ELF-1 (cell line): ENCODE results near the gene MRPL42.
"Not testable (repeated sequence)": the region's sequence is repeated elsewhere in the genome, so short reads cannot be mapped to it uniquely, and the experiment has no call there.

Experiments used
- DNase-seq: peaks from one replicate; pipeline ENCODE4 v3.0.0-alpha.2; 2016; ENCODE audit warnings: low read depth, low spot score

The MRPL42 gene

GRCh38 chr12:93443576-93443975 is 23.7 kb upstream of the MRPL42 start:
- no peak for DNase-seq

- DNase-seq, result no peak
These were observed 19.6 kb upstream of the MRPL42 start for GRCh38 chr12:93447555-93448290.

GRCh38 chr12:93448796-93449195 is 18.5 kb upstream of the MRPL42 start:
- no peak for DNase-seq

- no peak for DNase-seq
These were observed 18.0 kb upstream of the MRPL42 start for GRCh38 chr12:93449277-93449676.

GRCh38 chr12:93451423-93452158 is 15.7 kb upstream of the MRPL42 start:
- no peak for DNase-seq

- DNase-seq, result peak; percentile 18
These were observed 13.7 kb upstream of the MRPL42 start for GRCh38 chr12:93453633-93454032.

GRCh38 chr12:93456077-93456476 is 11.2 kb upstream of the MRPL42 start:
- DNase-seq, result no peak

DNA sequence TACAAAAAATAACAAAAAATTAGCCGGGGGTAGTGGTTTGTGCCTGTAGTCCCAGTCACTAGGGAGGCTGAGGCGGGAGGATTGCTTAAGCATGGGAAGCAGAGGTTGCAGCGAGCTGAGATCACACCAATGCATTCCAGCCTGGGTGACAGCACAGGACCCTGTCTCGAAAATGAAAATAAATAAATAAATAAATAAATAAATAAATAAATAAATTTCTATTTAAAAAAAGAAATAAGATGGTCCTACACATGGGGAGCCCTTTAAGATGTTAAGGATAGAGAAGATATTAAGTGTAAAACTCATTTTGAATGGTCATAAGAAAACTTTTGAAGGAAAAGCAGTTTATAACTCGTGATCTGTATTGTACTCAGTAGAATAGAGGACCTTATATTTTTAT is 8.2 kb upstream of the MRPL42 start:
- DNase-seq, result no peak

DNA sequence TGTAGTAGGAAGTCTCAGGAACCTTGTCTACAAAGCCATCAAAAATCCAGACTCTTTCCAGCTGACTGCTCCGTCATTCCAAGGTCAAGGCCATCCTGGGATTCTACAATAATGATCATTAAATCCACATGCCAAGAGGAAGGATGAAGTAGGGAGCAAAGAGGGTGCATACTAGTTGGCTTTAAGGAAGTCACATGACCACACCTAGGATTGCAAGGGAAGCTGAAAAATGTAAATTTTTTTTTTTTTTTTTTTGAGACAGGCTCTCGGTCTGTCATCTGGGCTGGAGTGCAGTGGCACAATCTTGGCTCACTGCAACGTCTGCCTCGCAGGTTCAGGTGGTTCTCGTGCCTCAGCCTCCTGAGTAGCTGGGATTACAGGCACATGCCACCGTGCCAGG is 7.3 kb upstream of the MRPL42 start:
- no peak for DNase-seq

GRCh38 chr12:93460902-93461301 is 6.4 kb upstream of the MRPL42 start:
- no peak for DNase-seq

GRCh38 chr12:93461503-93461902 is 5.8 kb upstream of the MRPL42 start:
- DNase-seq, result no peak

DNA sequence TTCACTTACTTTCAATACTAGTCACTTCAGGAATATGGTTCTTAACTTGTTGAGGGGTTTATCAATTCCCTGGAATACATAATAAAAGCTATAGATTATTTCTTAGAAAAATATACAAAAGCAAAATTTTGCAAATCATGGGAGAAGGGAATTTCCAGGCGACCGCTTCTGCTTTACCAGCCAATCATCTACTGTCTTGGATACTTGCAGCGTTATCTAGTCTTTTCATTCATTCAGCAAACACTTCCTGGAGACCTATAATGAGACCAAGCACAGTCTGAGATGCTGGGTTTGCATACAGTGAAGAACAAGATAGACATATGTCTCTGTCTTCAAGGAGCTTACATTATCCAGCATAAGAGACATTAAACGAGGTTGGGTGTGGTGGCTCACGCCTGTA is 1.5 kb upstream of the MRPL42 start:
- DNase-seq, result no peak

DNA sequence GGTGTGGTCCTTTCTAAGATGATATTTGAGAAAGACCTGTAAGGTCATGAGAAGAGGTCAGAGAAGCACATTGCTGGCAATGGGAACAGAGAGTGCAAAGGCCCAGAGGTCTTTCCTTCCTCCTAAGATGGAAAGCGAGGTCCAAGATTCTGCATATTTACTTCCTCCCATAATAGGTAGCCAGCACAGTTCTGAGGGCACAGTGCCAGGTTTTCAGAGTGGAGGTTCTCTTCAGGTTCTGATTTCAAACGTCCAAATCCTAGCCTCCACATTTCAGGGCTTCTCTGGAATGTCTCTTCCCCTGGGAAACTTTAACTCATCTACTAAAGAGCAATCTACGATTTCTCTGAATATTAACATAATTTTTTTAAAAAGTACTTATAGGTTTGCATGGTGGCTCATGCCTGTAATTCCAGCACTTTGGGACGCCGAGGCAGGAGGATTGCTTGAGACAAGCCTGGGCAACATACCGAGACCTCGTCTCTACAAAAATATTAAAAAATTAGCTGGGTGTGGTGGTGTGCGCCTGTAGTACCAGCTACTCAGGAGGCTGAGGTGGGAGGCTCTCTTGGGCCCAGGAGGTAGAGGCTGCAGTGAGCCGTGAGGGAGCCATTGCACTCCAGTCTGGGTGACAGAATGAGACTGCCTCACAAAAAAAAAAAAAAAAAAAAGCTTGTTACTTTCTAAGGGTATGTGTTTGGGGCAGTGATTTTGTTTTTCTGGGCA is 526 bp upstream of the MRPL42 start:
- DNase-seq, result no peak

- DNase-seq, result no peak
These were observed 676 bp downstream of the MRPL42 start for GRCh38 chr12:93468008-93468371.

- no peak for DNase-seq
These were observed 2.1 kb downstream of the MRPL42 start for GRCh38 chr12:93469386-93469785.

DNA sequence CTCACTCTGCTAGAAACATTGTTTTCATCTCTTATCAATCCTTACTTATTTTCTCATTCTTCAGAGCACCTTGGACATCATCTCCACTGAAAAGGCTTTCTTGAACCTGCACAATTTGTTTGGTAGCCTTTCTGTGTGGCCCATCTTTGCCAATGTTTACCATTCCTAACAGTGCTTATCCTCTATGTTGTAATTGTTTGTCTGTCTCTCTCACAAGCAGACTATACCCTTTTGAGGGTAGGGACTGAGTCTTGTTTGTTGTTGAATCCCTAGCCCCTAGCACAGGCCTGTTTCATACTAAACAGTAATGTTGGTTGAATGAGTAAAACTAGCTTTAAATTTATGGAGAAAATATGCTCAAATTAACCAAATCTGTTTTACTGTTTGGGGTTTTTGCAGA is 9.2 kb downstream of the MRPL42 start:
- DNase-seq, result no peak

DNA sequence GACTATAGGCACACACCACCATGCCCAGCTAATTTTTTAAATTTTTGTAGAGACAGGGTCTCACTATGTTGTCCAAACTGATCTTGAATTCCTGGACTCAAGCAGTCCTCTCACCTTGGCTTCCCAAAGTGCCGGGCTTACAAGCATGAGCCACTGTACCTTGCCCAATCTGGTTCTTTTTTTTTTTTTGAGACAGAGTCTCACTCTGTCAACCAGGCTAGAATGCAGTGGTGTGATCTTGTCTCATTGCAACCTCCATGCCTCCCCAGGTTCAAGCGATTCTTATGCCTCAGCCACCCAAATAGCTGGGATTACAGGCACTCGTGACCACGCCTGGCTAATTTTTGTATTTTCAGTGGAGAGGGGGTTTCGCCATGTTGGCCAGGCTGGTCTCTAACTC is 15.4 kb downstream of the MRPL42 start:
- no peak for DNase-seq

DNA sequence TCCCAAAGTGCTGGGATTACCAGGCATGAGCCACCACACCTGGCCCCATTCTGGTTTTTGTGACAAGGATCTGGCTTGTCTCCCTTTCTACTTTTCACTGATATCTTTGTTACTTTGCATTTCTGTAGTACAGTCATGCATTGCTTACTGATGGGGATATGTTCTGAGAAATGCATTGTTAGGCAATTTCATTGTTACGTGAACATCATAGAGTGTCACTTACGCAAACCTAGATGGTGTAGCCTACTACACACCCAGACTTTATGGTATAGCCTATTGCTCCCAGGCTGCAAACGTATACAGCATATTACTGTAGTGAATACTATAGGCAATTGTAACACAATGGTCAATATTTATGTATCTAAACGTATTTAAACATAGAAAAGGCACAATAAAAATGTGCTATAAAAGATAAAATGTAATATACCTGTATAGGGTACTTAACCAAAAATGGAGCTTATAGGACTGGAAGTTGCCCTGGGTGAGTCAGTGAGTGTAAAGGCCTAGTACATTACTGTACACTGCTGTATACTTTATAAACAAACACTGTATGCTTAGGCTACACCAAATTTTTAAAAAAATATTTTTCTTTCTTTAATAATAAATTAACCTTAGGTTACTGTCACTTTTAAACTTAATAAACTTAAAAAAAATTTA is 16.0 kb downstream of the MRPL42 start:
- no peak for DNase-seq

DNA sequence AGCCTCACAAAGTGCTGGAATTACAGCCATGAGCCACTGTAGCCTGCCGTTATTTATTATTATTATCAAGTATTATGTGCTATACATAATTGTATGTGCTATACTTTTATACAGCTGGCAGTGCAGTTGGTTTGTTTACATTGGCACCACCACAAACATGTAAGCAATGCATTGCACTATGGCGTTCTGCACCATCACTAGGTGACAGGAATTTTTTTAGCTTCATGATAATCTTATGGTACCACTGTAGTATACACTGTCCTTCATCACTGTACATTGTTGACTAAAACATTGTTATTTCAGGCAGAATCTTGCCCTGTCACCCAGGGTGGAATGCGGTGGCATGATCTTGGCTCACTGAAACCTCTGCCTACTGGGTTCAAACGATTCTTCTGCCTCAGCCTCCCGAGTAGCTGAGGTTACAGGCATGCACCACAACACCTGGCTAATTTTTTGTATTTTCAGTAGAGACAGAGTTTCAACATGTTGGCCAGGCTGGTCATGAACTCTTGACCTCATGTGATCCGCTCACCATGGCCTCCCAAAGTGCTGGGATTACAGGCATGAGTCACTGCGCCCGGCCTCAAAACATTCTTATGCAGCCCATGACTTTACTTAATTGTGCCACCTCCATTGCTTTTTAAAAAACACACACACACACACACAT is 17.1 kb downstream of the MRPL42 start:
- DNase-seq, result no peak

DNA sequence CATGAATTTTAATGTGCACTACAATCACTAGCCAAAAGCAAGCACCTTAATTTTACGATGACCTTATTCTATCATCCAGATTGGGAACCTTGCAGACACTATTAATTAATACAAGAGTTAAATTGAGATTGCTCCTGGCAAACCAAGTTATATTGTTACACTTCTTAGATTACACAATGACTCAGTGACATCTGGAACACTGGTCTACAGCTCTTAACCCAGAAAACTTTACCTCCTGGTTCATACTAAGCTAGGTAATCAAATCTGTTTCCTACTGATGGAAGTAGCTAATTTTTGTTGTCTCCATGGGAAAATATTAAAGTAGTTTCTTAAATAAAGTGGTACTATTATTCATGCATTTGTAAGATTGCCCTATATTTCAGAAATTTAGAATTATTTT is 25.5 kb downstream of the MRPL42 start:
- not testable (repeated sequence) for DNase-seq

DNA sequence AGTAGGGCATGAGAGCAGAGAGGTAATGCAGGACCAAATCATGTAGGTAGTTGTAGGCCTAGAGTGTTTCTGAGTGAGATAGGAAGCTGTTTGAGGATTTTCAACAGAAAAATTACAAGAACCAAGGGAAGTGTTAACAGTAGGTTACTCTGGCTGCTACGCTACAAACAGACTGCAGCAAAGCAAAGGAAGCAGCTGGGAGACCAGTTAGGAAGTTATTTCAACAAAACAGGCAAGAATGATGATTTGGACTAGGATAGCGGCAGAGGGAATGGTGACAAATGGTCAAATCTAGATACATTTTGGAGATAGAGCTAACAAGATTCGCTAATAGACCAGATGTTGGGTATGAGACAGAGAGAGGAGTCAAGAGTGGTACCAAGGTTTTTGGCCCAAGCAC is 26.8 kb downstream of the MRPL42 start:
- no peak for DNase-seq

DNA sequence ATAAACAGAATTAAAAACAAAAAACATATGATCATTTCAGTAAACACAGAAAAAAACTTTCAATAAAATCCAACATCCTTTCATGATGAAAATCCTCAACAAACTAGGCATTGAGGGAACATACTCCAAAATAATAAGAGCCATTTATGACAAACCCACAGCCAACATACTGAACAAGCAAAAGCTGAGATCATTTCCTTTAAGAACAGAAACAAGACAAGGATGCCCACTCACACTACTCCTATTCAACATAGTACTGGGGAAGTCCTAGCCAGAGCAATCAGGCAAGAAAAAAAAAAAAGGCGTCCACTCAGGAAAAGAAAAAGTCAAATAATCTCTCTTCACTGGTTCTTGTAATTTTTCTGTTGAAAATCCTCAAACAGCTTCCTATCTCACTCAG is 30.1 kb downstream of the MRPL42 start:
- no peak for DNase-seq
